ENCODE data around the gene KRTAP10-12.

- TF ChIP-seq, protein P1, sequence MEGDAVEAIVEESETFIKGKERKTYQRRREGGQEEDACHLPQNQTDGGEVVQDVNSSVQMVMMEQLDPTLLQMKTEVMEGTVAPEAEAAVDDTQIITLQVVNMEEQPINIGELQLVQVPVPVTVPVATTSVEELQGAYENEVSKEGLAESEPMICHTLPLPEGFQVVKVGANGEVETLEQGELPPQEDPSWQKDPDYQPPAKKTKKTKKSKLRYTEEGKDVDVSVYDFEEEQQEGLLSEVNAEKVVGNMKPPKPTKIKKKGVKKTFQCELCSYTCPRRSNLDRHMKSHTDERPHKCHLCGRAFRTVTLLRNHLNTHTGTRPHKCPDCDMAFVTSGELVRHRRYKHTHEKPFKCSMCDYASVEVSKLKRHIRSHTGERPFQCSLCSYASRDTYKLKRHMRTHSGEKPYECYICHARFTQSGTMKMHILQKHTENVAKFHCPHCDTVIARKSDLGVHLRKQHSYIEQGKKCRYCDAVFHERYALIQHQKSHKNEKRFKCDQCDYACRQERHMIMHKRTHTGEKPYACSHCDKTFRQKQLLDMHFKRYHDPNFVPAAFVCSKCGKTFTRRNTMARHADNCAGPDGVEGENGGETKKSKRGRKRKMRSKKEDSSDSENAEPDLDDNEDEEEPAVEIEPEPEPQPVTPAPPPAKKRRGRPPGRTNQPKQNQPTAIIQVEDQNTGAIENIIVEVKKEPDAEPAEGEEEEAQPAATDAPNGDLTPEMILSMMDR (IDR thresholded peaks at IDR 0.05) = no peak
- TF ChIP-seq POLR2A (IDR thresholded peaks at IDR 0.05) (no peak), EP300 (IDR thresholded peaks at IDR 0.05) (no peak), POLR2AphosphoS5 (IDR thresholded peaks at IDR 0.05) (no peak)
Observed at GRCh38 chr21:44667612-44668011, 29.4 kb upstream of the KRTAP10-12 start.
